HepG2 (cell line): ENCODE data around the gene IKZF3. TPM values are rescaled to one million over a fixed set of nuclear protein-coding genes. Genes with fewer than 3 reads are reported as not detected.

Experiments used
- CAMTA2 ChIP-seq: sonication (generic); formaldehyde crosslinking; IDR thresholded peaks from 2 replicates; pipeline ENCODE4 v1.4.0; 2020; ENCODE audit warnings: mild to moderate bottlenecking, missing genetic modification reagents, borderline replicate concordance
- HMG20B ChIP-seq: conservative IDR thresholded peaks from 2 replicates; pipeline ENCODE4 v1.6.1; 2016; ENCODE audit warnings: missing genetic modification reagents, missing compliant biosample characterization
- SIX1 ChIP-seq: sonication (generic); formaldehyde crosslinking; IDR thresholded peaks from 2 replicates; pipeline ENCODE4 v1.4.0; 2020; ENCODE audit warnings: missing genetic modification reagents, borderline replicate concordance
- SP5 ChIP-seq: IDR thresholded peaks from 2 replicates; pipeline ENCODE4 v1.6.1; 2016; ENCODE audit warnings: low read depth, borderline replicate concordance
- XRCC5 ChIP-seq: fragments of 200-400 bp; formaldehyde crosslinking; optimal IDR thresholded peaks from 2 replicates; pipeline ENCODE3; 2017; ENCODE audit warnings: mild to moderate bottlenecking, low read length
- ZBTB38 ChIP-seq: sonication (generic); formaldehyde crosslinking; IDR thresholded peaks from 2 replicates; pipeline ENCODE4 v1.5.1; 2020; ENCODE audit warnings: mild to moderate bottlenecking, missing genetic modification reagents
- ZBTB8A ChIP-seq: sonication (generic); formaldehyde crosslinking; IDR thresholded peaks from 2 replicates; pipeline ENCODE4 v1.4.0; 2020; ENCODE audit warnings: mild to moderate bottlenecking, low read depth, missing genetic modification reagents, borderline replicate concordance
- ZNF367 ChIP-seq: sonication (generic); formaldehyde crosslinking; IDR thresholded peaks from 2 replicates; pipeline ENCODE4 v1.4.0; 2020; ENCODE audit warnings: missing genetic modification reagents, borderline replicate concordance
- ZNF567 ChIP-seq: sonication (generic); formaldehyde crosslinking; IDR thresholded peaks from 2 replicates; pipeline ENCODE4 v1.8.1; 2023; ENCODE audit warnings: mild to moderate bottlenecking, missing genetic modification reagents, borderline replicate concordance
- ZNF572 ChIP-seq: sonication (generic); formaldehyde crosslinking; IDR thresholded peaks from 2 replicates; pipeline ENCODE4 v1.5.1; 2020; ENCODE audit warnings: mild to moderate bottlenecking, missing genetic modification reagents
- ZNF781 ChIP-seq: sonication (generic); formaldehyde crosslinking; IDR thresholded peaks from 2 replicates; pipeline ENCODE4 v1.5.1; 2020; ENCODE audit warnings: borderline replicate concordance, mild to moderate bottlenecking, missing genetic modification reagents; ENCODE audit errors: not compliant biosample characterization
- polyA plus RNA-seq, 8 experiments: library from polyadenylated mRNA; depleted of rRNA in 3 of 8; stranded (reverse) in 7 of 8; unstranded in 1 of 8; fragments of >200 nt; fragmentation: Illumina TruSeq in 4 of 8; extraction: Trizol in 4 of 8; gene quantifications; 2 replicates each; pipeline versions ENCODE4 v1.2.1 to v1.2.3, GENCODE V29; 2011 to 2016; ENCODE audit warnings: low read depth in 4 of 8, missing spikeins in 1 of 8, mixed read lengths in 1 of 8; ENCODE audit not compliant: insufficient read depth in 1 of 8
- total RNA-seq, 5 experiments: library from RNA; depleted of rRNA; stranded (reverse); fragments of >200 nt; fragmentation: Illumina TruSeq; extraction: Trizol; gene quantifications; 2 replicates each; pipeline ENCODE4 v1.2.3, GENCODE V29; 2016; ENCODE audit warnings: low read depth in 1 of 5
- TF ChIP-seq, protein P1 (sequence below): sonication (generic); formaldehyde crosslinking; IDR thresholded peaks from 2 replicates; pipeline ENCODE4 v1.4.0; 2020; ENCODE audit warnings: mild to moderate bottlenecking, missing genetic modification reagents, borderline replicate concordance
- TF ChIP-seq, protein P2 (sequence below): sonication (generic); formaldehyde crosslinking; IDR thresholded peaks from 2 replicates; pipeline ENCODE4 v1.5.1; 2020; ENCODE audit warnings: missing genetic modification reagents, mild to moderate bottlenecking, borderline replicate concordance
- TF ChIP-seq, protein P3 (sequence below), 2 experiments: fragments of 450-650 bp in 1 of 2; sonication (generic) in 1 of 2; formaldehyde crosslinking in 1 of 2; IDR thresholded peaks; 2 replicates each; pipeline versions ENCODE4 v1.6.1 to v1.8.0; 2016 to 2022; ENCODE audit warnings: antibody characterized with exemption in 1 of 2, mild to moderate bottlenecking in 1 of 2, missing genetic modification reagents in 1 of 2

IKZF3 gene
- total and polyA plus RNA-seq, 2 of the 13 experiments (the other 11 are each of a cell fraction or from before 2014, with no cell fraction given): not detected

DNA sequence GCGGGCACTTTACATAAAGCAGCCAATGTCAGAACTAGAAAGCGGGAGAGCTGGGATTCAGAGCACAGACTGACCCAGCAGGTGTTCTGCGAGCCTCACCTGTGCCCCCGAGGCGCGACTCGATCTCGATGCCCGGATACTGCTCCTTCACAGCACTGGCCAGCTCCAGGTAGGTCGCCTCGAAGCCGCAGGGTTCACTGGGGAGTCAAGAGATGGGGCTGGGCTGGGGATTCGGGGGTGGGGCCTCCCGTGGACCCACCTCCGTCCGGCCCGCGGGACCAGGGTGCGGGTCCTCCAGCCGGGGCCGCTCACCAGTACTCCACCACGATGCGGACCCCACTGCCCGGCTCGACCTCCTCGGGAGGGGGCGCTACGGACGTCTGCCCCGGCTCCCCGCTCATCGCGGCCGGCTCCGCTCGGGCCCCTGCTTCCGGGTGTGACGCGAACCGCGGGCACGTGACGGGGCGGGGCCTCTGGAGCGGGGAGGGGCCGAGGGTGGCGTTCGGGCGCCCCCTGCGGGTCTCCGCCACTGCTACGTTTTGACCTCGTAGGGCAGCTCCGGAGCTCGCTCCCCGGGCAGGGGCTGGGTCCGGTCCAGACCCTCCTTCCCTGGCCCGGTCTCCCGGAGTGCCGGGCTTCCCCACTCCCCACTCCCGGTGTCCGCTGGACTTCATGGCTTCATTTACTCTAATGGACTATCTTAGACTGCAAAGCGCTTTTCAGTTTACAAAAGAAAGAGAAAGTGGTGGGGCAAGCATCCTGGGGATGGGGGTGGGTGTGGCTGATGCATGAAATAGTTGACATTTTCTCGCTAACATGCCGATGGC is 133.8 kb downstream of the IKZF3 start, which contains the start of gene MIEN1 (continued):
- TF ChIP-seq ZBTB38 (CRISPR knock-in tag) (peak; percentile 66), XRCC5 (no peak), ZNF781 (CRISPR knock-in tag) (peak; percentile 21), CAMTA2 (CRISPR knock-in tag) (no peak), HMG20B (no peak), ZBTB8A (CRISPR knock-in tag) (no peak), SP5 (CRISPR knock-in tag) (peak; percentile 78; the same call in 1 of the 2 replicates), SIX1 (CRISPR knock-in tag) (no peak), ZNF572 (CRISPR knock-in tag) (no peak; the same call in 1 of the 2 replicates), ZNF567 (CRISPR knock-in tag) (peak; percentile 51; the same call in 1 of the 2 replicates), ZNF367 (CRISPR knock-in tag) (no peak)
- TF ChIP-seq, protein P1, sequence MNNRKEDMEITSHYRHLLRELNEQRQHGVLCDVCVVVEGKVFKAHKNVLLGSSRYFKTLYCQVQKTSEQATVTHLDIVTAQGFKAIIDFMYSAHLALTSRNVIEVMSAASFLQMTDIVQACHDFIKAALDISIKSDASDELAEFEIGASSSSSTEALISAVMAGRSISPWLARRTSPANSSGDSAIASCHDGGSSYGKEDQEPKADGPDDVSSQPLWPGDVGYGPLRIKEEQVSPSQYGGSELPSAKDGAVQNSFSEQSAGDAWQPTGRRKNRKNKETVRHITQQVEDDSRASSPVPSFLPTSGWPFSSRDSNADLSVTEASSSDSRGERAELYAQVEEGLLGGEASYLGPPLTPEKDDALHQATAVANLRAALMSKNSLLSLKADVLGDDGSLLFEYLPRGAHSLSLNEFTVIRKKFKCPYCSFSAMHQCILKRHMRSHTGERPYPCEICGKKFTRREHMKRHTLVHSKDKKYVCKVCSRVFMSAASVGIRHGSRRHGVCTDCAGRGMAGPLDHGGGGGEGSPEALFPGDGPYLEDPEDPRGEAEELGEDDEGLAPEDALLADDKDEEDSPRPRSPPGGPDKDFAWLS (CRISPR knock-in tag): no peak
- TF ChIP-seq, protein P2, sequence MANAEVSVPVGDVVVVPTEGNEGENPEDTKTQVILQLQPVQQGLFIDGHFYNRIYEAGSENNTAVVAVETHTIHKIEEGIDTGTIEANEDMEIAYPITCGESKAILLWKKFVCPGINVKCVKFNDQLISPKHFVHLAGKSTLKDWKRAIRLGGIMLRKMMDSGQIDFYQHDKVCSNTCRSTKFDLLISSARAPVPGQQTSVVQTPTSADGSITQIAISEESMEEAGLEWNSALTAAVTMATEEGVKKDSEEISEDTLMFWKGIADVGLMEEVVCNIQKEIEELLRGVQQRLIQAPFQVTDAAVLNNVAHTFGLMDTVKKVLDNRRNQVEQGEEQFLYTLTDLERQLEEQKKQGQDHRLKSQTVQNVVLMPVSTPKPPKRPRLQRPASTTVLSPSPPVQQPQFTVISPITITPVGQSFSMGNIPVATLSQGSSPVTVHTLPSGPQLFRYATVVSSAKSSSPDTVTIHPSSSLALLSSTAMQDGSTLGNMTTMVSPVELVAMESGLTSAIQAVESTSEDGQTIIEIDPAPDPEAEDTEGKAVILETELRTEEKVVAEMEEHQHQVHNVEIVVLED: peak; percentile 82
- TF ChIP-seq, protein P3, sequence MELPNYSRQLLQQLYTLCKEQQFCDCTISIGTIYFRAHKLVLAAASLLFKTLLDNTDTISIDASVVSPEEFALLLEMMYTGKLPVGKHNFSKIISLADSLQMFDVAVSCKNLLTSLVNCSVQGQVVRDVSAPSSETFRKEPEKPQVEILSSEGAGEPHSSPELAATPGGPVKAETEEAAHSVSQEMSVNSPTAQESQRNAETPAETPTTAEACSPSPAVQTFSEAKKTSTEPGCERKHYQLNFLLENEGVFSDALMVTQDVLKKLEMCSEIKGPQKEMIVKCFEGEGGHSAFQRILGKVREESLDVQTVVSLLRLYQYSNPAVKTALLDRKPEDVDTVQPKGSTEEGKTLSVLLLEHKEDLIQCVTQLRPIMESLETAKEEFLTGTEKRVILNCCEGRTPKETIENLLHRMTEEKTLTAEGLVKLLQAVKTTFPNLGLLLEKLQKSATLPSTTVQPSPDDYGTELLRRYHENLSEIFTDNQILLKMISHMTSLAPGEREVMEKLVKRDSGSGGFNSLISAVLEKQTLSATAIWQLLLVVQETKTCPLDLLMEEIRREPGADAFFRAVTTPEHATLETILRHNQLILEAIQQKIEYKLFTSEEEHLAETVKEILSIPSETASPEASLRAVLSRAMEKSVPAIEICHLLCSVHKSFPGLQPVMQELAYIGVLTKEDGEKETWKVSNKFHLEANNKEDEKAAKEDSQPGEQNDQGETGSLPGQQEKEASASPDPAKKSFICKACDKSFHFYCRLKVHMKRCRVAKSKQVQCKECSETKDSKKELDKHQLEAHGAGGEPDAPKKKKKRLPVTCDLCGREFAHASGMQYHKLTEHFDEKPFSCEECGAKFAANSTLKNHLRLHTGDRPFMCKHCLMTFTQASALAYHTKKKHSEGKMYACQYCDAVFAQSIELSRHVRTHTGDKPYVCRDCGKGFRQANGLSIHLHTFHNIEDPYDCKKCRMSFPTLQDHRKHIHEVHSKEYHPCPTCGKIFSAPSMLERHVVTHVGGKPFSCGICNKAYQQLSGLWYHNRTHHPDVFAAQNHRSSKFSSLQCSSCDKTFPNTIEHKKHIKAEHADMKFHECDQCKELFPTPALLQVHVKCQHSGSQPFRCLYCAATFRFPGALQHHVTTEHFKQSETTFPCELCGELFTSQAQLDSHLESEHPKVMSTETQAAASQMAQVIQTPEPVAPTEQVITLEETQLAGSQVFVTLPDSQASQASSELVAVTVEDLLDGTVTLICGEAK (IDR thresholded peaks at IDR 0.05): no peak
- TF ChIP-seq, protein P3 (CRISPR knock-in tag; IDR thresholded peaks at IDR 0.05): peak; percentile 53; the same call in 1 of the 2 replicates
